ENCODE measurements around the gene SAXO1. TPM values are rescaled to one million over a fixed set of nuclear protein-coding genes. Genes with fewer than 3 reads are reported as not detected.

SAXO1 gene
- total and polyA plus RNA-seq, 2 donors from 2014 or later = 0.35 TPM; not detected in 1

- Histone ChIP-seq H3K27ac (ENCODE audit: low read depth in 2 of 2, low read length in 2 of 2) (no peak overlapping the region), H3K36me3 (ENCODE audit: control insufficient read depth in 2 of 3, insufficient read depth in 3 of 3, low read length in 3 of 3) (no peaks in the 10 kb centered on the region), H3K9me3 (ENCODE audit: control insufficient read depth in 2 of 3, insufficient read depth in 1 of 3, low read length in 3 of 3) (no peaks in the 10 kb centered on the region), H3K4me1 (ENCODE audit: control insufficient read depth in 2 of 3, insufficient read depth in 2 of 3, low read depth in 1 of 3, low read length in 3 of 3) (no peaks in the 10 kb centered on the region), H3K9ac (ENCODE audit: low read length in 3 of 3) (no peak overlapping the region), H3K27me3 (ENCODE audit: control insufficient read depth, insufficient read depth, low read length) (no peaks in the 10 kb centered on the region), H3K4me3 (ENCODE audit: low read length in 3 of 3) (no peak overlapping the region)
- DNase-seq = no peak
- intact Hi-C loops (cut with DNase I) = no loop called here
- no peak for FAIRE-seq
- TF ChIP-seq CTCF (IDR thresholded peaks at IDR 0.05; ENCODE audit: borderline replicate concordance, extremely low read depth, insufficient read depth) = no peak
Measured at GRCh38 chr9:18911714-18912342, 121.2 kb downstream of the SAXO1 start.

- no peaks in the 10 kb centered on the region for H3K9me3 ChIP-seq (ENCODE audit: control insufficient read depth in 2 of 3, insufficient read depth in 1 of 3, low read length in 3 of 3)
- no peak overlapping the region for H3K27ac ChIP-seq (ENCODE audit: low read depth in 2 of 2, low read length in 2 of 2)
- FAIRE-seq (no peak), DNase-seq (peak in 1 of 5 donors; percentile 60)
- no peak overlapping the region for H3K9ac ChIP-seq (ENCODE audit: low read length in 3 of 3)
- no peaks in the 10 kb centered on the region for H3K36me3 ChIP-seq (ENCODE audit: control insufficient read depth in 2 of 3, insufficient read depth in 3 of 3, low read length in 3 of 3)
- intact Hi-C loops (cut with DNase I) = no loop called here
- TF ChIP-seq CTCF (IDR thresholded peaks at IDR 0.05; ENCODE audit: borderline replicate concordance, extremely low read depth, insufficient read depth) = no peak
- no peaks in the 10 kb centered on the region for H3K27me3 ChIP-seq (ENCODE audit: control insufficient read depth, insufficient read depth, low read length)
- no peaks in the 10 kb centered on the region for H3K4me1 ChIP-seq (ENCODE audit: control insufficient read depth in 2 of 3, insufficient read depth in 2 of 3, low read depth in 1 of 3, low read length in 3 of 3)
- no peak overlapping the region for H3K4me3 ChIP-seq (ENCODE audit: low read length in 3 of 3)
Measured at GRCh38 chr9:18910916-18911315, 122.1 kb downstream of the SAXO1 start.

- intact Hi-C loops (cut with DNase I) = no loop called here
- Histone ChIP-seq H3K9ac (ENCODE audit: low read length in 3 of 3) (no peak overlapping the region), H3K9me3 (ENCODE audit: control insufficient read depth in 2 of 3, insufficient read depth in 1 of 3, low read length in 3 of 3) (no peaks in the 10 kb centered on the region), H3K36me3 (ENCODE audit: control insufficient read depth in 2 of 3, insufficient read depth in 3 of 3, low read length in 3 of 3) (no peaks in the 10 kb centered on the region), H3K27me3 (ENCODE audit: control insufficient read depth, insufficient read depth, low read length) (no peaks in the 10 kb centered on the region), H3K4me3 (ENCODE audit: low read length in 3 of 3) (no peak overlapping the region), H3K4me1 (ENCODE audit: control insufficient read depth in 2 of 3, insufficient read depth in 2 of 3, low read depth in 1 of 3, low read length in 3 of 3) (no peaks in the 10 kb centered on the region), H3K27ac (ENCODE audit: low read depth in 2 of 2, low read length in 2 of 2) (no peak overlapping the region)
- no peak for DNase-seq
- no peak for TF ChIP-seq CTCF (IDR thresholded peaks at IDR 0.05; ENCODE audit: borderline replicate concordance, extremely low read depth, insufficient read depth)
- FAIRE-seq = no peak
Measured at GRCh38 chr9:18910435-18910834, 122.6 kb downstream of the SAXO1 start.
